NT2/D1 (cell line): ENCODE data around the gene POLE.

ENCODE experiments used
- SUZ12 ChIP-seq: IDR thresholded peaks from 2 replicates; pipeline ENCODE4 v1.6.1; 2011; ENCODE audit not compliant: insufficient read length, insufficient read depth; ENCODE audit errors: extremely low read depth
- YY1 ChIP-seq: IDR thresholded peaks from 2 replicates; pipeline ENCODE4 v1.6.1; 2011; ENCODE audit not compliant: insufficient read length, insufficient read depth
- ZNF274 ChIP-seq: IDR thresholded peaks from 2 replicates; pipeline ENCODE4 v1.6.1; 2011; ENCODE audit warnings: mild to moderate bottlenecking, low read depth, low read length

- no peak for TF ChIP-seq YY1
- TF ChIP-seq ZNF274, result no peak
- TF ChIP-seq SUZ12, result no peak
Measured at GRCh38 chr12:132617822-132618682, 69.1 kb downstream of the POLE start.
